K562 (cell line): ENCODE data around the gene NFILZ. TPM values are rescaled to one million over a fixed set of nuclear protein-coding genes. Genes with fewer than 3 reads are reported as not detected.

ENCODE experiments used
- FIP1L1 ChIP-seq: fragments of 200-400 bp; formaldehyde crosslinking; IDR thresholded peaks from 2 replicates; pipeline ENCODE4 v1.6.1; 2018; ENCODE audit warnings: mild to moderate bottlenecking, low read depth, low read length; ENCODE audit not compliant: poor library complexity, severe bottlenecking
- KHSRP ChIP-seq: fragments of 450-650 bp; IDR thresholded peaks from 2 replicates; pipeline ENCODE4 v1.6.1; 2017
- NONO ChIP-seq, 2 experiments: fragments of 200-400 bp in 1 of 2; fragments of 450-650 bp in 1 of 2; formaldehyde crosslinking in 1 of 2; IDR thresholded peaks; 2 replicates each; pipeline ENCODE4 v1.6.1; 2017; ENCODE audit warnings: low read depth in 2 of 2, mild to moderate bottlenecking in 2 of 2, moderate library complexity in 2 of 2, low read length in 1 of 2
- RBM39 ChIP-seq: fragments of 200-400 bp; formaldehyde crosslinking; optimal IDR thresholded peaks from 2 replicates; pipeline ENCODE3; 2018; ENCODE audit warnings: low read depth, low read length
- SLC30A9 ChIP-seq: fragments of 250-450 bp; sonication (Bioruptor Pico); IDR thresholded peaks from 2 replicates; pipeline ENCODE4 v1.8.0; 2022; ENCODE audit warnings: mild to moderate bottlenecking, moderate library complexity
- SMC3 ChIP-seq: conservative IDR thresholded peaks from 2 replicates; pipeline ENCODE4 v1.6.1; 2011; ENCODE audit warnings: low read depth, low read length, improper control_type of control experiment; ENCODE audit not compliant: insufficient read depth
- TEAD4 ChIP-seq, 2 experiments: sonication (generic) in 1 of 2; formaldehyde crosslinking in 1 of 2; IDR thresholded peaks; 2 replicates each; pipeline versions ENCODE4 v1.6.1 to v1.8.0; 2012 to 2022; ENCODE audit warnings: borderline replicate concordance in 1 of 2, inconsistent platforms in 1 of 2, low read length in 1 of 2, mild to moderate bottlenecking in 1 of 2, missing genetic modification reagents in 1 of 2
- XRCC5 ChIP-seq: fragments of 200-400 bp; formaldehyde crosslinking; IDR thresholded peaks from 2 replicates; pipeline ENCODE4 v1.6.1; 2017; ENCODE audit warnings: low read depth, mild to moderate bottlenecking, low read length
- ZFP36 ChIP-seq: fragments of 150-350 bp; IDR thresholded peaks from 2 replicates; pipeline ENCODE4 v1.6.1; 2018; ENCODE audit warnings: low read length, low read depth; ENCODE audit not compliant: partially characterized antibody
- polyA plus RNA-seq, 8 experiments: library from polyadenylated mRNA; depleted of rRNA in 4 of 8; stranded (reverse) in 5 of 8; unstranded in 3 of 8; fragments of >200 nt; fragmentation: Nextera tagmentation in 2 of 8; fragmentation: Illumina TruSeq in 1 of 8; extraction: Ambion mirVana in 2 of 8; extraction: Trizol in 1 of 8; gene quantifications; 2 replicates each; pipeline versions ENCODE4 v1.2.1 to v1.2.3, GENCODE V29; 2011 to 2014; ENCODE audit warnings: inconsistent platforms in 1 of 8, missing spikeins in 1 of 8
- total RNA-seq, 7 experiments: library from RNA; depleted of rRNA in 6 of 7; stranded (reverse); fragments of >200 nt in 6 of 7; fragmentation: Illumina TruSeq in 2 of 7; extraction: Trizol in 2 of 7; gene quantifications; 2 replicates each; pipeline versions ENCODE4 v1.2.1 to v1.2.3, GENCODE V29; 2011 to 2021; ENCODE audit warnings: low replicate concordance in 1 of 7
- TF ChIP-seq, protein P1 (sequence below), 3 experiments: IDR thresholded peaks in 2 of 3; conservative IDR thresholded peaks in 1 of 3; 2 replicates each; pipeline ENCODE4 v1.5.1; 2011 to 2012; ENCODE audit warnings: low read length in 3 of 3, mild to moderate bottlenecking in 3 of 3, control low read depth in 2 of 3, improper control_type of control experiment in 1 of 3, inconsistent platforms in 1 of 3, low read depth in 1 of 3, mixed read lengths in 1 of 3, moderate library complexity in 1 of 3; ENCODE audit not compliant: insufficient read depth in 2 of 3
- TF ChIP-seq, protein P2 (sequence below): fragments of 450-650 bp; IDR thresholded peaks from 2 replicates; pipeline ENCODE4 v1.6.1; 2016
- TF ChIP-seq, protein P3 (sequence below), 2 experiments: fragments of 200-800 bp in 1 of 2; sonication (Bioruptor generic) in 1 of 2; sonication (generic) in 1 of 2; formaldehyde crosslinking in 1 of 2; IDR thresholded peaks in 1 of 2; conservative IDR thresholded peaks in 1 of 2; 2 replicates each; pipeline versions ENCODE4 v1.5.0 to v1.6.1; 2016 to 2020; ENCODE audit warnings: missing compliant biosample characterization in 1 of 2, missing genetic modification characterization in 1 of 2, missing genetic modification reagents in 1 of 2
- TF ChIP-seq, protein P4 (sequence below): fragments of 250-450 bp; sonication (Bioruptor Pico); IDR thresholded peaks from 2 replicates; pipeline ENCODE4 v1.4.0; 2020; ENCODE audit warnings: mild to moderate bottlenecking
- TF ChIP-seq, protein P5 (sequence below): fragments of 250-450 bp; sonication (Bioruptor Pico); IDR thresholded peaks from 2 replicates; pipeline ENCODE4 v1.8.0; 2021; ENCODE audit warnings: moderate library complexity, mild to moderate bottlenecking, inconsistent platforms
- TF ChIP-seq, protein P6 (sequence below): IDR thresholded peaks from 3 replicates; pipeline ENCODE4 v1.6.1; 2011; ENCODE audit warnings: borderline replicate concordance, mild to moderate bottlenecking; ENCODE audit not compliant: insufficient read length, insufficient read depth
- TF ChIP-seq, protein P7 (sequence below): sonication (generic); formaldehyde crosslinking; IDR thresholded peaks from 2 replicates; pipeline ENCODE4 v1.8.0; 2022; ENCODE audit warnings: mild to moderate bottlenecking, low read depth, missing genetic modification reagents

The NFILZ gene
- total and polyA plus RNA-seq, 9 of the 15 experiments (the other 6 are each of a cell fraction or from before 2014, with no cell fraction given), result not detected

DNA sequence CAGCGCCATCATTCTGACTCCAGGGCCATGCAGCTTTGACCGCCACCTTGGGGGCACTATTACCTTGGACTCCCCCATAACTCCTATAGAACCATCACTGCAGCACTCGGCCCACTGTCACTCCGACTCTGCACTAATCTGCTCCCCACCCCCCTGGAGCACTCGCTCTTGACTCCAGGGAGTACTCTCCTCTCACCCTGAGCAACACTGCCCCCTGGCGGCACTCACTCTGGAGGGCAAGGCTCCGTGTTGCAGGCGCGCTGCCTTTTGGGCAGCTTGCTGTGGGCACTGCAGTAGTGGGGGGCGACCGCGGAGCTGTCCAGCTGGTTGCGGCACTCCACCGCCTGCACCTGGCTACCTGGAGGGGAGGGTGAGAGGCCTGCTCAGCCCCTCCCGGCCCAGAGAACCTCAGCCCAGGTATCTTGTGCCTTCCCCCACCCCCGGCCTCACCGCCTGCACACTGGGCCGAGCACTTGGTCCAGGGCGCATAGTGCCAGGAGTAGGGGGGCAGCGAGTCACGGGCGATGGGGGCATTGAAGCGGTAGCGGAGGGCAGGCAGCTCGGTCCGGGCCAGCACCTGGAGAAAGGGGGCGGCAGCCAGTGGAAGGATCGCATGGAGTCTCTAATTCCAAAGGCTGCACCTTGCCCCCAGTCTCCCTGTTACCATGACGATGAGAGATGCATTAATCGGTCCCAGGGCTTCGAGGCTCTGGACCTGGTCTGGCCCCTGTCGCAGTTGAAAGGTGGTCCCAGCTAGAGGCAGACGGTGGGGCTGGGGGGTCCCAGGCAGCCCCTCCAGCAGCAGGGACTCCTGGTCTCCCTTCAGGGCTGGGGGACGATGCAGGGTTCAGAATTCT is 44.3 kb upstream of the NFILZ start (continued):
- TF ChIP-seq, protein P1, sequence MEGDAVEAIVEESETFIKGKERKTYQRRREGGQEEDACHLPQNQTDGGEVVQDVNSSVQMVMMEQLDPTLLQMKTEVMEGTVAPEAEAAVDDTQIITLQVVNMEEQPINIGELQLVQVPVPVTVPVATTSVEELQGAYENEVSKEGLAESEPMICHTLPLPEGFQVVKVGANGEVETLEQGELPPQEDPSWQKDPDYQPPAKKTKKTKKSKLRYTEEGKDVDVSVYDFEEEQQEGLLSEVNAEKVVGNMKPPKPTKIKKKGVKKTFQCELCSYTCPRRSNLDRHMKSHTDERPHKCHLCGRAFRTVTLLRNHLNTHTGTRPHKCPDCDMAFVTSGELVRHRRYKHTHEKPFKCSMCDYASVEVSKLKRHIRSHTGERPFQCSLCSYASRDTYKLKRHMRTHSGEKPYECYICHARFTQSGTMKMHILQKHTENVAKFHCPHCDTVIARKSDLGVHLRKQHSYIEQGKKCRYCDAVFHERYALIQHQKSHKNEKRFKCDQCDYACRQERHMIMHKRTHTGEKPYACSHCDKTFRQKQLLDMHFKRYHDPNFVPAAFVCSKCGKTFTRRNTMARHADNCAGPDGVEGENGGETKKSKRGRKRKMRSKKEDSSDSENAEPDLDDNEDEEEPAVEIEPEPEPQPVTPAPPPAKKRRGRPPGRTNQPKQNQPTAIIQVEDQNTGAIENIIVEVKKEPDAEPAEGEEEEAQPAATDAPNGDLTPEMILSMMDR (IDR thresholded peaks at IDR 0.05 in 2 of 3, conservative IDR thresholded peaks at IDR 0.05 in 1 of 3; ENCODE audit: insufficient read depth in 2 of 3, low read depth in 1 of 3, low read length in 3 of 3), result peak; percentile 78 to 87 (median 84)
- TF ChIP-seq, protein P2, sequence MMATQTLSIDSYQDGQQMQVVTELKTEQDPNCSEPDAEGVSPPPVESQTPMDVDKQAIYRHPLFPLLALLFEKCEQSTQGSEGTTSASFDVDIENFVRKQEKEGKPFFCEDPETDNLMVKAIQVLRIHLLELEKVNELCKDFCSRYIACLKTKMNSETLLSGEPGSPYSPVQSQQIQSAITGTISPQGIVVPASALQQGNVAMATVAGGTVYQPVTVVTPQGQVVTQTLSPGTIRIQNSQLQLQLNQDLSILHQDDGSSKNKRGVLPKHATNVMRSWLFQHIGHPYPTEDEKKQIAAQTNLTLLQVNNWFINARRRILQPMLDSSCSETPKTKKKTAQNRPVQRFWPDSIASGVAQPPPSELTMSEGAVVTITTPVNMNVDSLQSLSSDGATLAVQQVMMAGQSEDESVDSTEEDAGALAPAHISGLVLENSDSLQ, result peak; percentile 47; the same call in 1 of the 2 replicates
- TF ChIP-seq, protein P3, sequence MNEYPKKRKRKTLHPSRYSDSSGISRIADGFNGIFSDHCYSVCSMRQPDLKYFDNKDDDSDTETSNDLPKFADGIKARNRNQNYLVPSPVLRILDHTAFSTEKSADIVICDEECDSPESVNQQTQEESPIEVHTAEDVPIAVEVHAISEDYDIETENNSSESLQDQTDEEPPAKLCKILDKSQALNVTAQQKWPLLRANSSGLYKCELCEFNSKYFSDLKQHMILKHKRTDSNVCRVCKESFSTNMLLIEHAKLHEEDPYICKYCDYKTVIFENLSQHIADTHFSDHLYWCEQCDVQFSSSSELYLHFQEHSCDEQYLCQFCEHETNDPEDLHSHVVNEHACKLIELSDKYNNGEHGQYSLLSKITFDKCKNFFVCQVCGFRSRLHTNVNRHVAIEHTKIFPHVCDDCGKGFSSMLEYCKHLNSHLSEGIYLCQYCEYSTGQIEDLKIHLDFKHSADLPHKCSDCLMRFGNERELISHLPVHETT (CRISPR knock-in tag; conservative IDR thresholded peaks at IDR 0.05 in 1 of 2, IDR thresholded peaks at IDR 0.05 in 1 of 2), result no peak
- TF ChIP-seq SMC3 (peak; percentile 80), FIP1L1 (no peak), TEAD4 (IDR thresholded peaks at IDR 0.05; ENCODE audit: low read length) (no peak), TEAD4 (CRISPR knock-in tag; IDR thresholded peaks at IDR 0.05; ENCODE audit: borderline replicate concordance) (0 out of 2 replicates have a peak, but pooled peaks have one; percentile 26), NONO (IDR thresholded peaks at IDR 0.05; ENCODE audit: low read depth in 2 of 2, low read length in 1 of 2) (peak in 1 of 2 experiments; percentile 76; a peak in 1 of 4 replicates), SLC30A9 (CRISPR knock-in tag) (no peak), KHSRP (no peak), XRCC5 (peak; percentile 66; the same call in 1 of the 2 replicates), ZFP36 (peak; percentile 41), RBM39 (no peak)
- TF ChIP-seq, protein P4, sequence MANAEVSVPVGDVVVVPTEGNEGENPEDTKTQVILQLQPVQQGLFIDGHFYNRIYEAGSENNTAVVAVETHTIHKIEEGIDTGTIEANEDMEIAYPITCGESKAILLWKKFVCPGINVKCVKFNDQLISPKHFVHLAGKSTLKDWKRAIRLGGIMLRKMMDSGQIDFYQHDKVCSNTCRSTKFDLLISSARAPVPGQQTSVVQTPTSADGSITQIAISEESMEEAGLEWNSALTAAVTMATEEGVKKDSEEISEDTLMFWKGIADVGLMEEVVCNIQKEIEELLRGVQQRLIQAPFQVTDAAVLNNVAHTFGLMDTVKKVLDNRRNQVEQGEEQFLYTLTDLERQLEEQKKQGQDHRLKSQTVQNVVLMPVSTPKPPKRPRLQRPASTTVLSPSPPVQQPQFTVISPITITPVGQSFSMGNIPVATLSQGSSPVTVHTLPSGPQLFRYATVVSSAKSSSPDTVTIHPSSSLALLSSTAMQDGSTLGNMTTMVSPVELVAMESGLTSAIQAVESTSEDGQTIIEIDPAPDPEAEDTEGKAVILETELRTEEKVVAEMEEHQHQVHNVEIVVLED (CRISPR knock-in tag), result no peak
- TF ChIP-seq, protein P5, sequence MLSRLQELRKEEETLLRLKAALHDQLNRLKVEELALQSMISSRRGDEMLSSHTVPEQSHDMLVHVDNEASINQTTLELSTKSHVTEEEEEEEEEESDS, result no peak
- TF ChIP-seq, protein P6, sequence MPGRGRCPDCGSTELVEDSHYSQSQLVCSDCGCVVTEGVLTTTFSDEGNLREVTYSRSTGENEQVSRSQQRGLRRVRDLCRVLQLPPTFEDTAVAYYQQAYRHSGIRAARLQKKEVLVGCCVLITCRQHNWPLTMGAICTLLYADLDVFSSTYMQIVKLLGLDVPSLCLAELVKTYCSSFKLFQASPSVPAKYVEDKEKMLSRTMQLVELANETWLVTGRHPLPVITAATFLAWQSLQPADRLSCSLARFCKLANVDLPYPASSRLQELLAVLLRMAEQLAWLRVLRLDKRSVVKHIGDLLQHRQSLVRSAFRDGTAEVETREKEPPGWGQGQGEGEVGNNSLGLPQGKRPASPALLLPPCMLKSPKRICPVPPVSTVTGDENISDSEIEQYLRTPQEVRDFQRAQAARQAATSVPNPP, result no peak
- TF ChIP-seq, protein P7, sequence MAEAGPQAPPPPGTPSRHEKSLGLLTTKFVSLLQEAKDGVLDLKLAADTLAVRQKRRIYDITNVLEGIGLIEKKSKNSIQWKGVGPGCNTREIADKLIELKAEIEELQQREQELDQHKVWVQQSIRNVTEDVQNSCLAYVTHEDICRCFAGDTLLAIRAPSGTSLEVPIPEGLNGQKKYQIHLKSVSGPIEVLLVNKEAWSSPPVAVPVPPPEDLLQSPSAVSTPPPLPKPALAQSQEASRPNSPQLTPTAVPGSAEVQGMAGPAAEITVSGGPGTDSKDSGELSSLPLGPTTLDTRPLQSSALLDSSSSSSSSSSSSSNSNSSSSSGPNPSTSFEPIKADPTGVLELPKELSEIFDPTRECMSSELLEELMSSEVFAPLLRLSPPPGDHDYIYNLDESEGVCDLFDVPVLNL (CRISPR knock-in tag), result no peak
